NCI-H2081 (cell line): ENCODE measurements around the gene MAP3K3.

Experiments
- DNase-seq, 2 experiments: peaks; one replicate each; lab custom pipeline; 2025; lab: John Stamatoyannopoulos, UW

The MAP3K3 gene

DNA sequence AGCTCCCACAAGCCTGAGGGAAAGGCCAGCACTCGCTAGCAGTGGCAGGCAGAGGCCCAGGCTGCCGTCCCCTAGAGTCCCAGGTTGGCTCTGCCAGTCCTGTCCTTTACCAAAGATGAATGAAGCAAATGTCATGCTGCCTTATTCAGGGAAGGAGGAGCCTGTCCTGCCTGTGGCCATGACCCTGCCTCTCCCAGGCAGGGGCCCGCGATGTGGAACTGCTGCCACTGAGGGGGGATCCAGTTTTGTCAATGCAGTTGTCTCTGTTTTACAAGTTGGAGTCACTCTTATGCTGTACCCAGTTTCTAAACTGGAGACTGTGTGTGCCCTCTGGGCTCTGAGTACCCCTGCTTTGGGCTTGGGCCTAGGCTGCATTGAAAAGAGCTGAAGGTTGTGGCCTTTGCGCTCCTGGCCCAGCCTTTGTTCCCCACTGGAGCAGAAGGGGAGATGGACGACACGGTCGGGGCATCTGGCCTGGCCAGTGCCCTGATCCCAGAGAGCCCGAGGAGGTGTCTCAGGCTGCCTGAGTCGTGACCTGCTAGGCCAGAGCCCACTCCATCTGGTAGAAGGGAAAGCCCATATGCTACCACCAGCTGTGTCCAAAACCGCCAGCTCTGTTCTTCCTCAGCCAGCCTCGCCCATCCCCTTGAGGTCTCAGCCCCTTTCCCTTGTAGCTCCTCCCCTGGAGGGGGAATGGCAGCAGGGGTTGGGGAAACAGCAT is 72.2 kb downstream of the MAP3K3 start:
- DNase-seq = no peak

DNA sequence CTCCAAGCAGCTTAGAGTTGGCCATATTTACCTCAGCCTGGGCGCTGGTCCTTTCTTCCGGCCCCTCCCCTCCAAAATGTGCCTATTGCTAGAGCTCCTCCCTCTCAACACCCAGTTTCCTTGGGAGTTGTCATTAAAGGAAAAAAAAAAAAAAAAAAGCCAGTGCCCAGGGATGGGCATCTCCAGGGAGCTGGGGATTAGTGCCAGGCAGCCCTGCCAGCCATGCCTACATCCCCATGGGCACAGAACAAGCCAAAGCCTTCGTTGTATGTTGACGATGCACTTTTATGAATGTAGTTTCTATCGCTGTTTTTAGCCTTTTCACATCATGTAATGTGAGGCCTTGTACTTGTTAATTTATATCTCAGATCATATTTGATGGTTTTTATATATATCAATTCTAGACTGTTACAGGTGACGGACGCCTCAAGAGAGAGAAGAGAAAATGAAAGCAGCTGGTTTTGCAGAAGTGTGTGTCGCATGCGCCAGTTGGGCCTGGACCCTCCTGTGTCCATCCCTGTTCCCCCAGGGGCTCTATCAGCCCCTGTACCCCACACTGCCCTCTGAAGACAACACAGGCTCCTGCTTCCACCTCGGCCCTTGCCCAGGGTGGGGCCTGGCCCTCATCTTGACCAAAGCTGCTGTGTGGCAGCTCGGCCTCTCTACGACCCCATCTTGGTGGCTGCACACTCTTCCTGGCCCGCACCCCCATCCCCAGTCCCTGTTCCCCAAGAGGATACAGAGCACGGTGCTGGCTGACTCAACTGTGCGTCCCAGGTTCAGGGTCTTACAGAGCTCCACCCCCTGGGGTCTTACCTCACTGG is 72.9 kb downstream of the MAP3K3 start:
- DNase-seq = no peak

DNA sequence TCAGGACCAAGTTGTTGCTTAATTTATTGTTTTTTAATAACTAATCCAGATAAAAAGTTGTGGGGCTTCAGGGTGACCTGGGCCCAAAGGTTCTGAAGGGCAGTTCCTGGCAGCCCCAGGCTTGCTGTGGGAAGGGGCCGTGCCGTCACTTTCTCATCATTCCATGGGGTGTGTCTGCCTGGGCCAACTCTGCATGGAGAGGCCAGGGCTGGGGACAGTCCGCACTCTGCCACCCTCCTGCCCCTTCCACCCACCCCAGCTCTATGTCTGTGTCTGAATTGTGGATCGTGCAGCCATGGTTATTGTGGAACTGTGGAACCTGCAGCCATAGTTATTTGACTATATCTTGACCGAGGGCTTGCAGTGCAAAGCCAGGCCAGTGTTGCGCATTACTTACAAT is 73.7 kb downstream of the MAP3K3 start:
- no peak for DNase-seq

DNA sequence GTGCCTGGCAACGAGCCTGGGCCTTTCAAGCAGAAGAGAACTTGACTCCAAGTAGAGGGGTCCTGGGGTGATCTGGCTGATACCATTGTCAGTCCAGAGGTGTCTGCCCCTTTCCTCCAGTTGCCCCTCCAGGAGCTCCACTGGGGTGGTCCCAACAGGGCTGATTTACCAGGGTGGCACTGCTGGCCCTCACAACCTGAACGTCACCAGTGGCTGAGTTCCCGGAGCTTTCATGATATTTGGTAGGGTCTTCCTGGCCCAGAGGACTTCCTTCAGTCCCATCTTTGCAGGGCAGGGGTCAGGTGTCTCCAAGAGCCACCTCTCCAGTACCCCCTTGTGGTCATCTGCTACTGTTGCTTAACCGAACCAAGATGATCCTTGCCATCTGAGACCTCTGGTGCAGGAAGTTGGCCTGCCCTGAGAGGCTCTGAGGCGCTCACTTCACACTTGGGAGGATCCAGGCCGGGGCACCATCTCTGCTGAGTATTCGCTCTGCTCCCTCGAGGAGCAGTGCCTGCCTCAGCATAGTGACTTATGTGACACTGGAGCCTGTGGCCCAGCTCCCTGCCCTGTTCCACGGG is 74.3 kb downstream of the MAP3K3 start:
- no peak for DNase-seq

DNA sequence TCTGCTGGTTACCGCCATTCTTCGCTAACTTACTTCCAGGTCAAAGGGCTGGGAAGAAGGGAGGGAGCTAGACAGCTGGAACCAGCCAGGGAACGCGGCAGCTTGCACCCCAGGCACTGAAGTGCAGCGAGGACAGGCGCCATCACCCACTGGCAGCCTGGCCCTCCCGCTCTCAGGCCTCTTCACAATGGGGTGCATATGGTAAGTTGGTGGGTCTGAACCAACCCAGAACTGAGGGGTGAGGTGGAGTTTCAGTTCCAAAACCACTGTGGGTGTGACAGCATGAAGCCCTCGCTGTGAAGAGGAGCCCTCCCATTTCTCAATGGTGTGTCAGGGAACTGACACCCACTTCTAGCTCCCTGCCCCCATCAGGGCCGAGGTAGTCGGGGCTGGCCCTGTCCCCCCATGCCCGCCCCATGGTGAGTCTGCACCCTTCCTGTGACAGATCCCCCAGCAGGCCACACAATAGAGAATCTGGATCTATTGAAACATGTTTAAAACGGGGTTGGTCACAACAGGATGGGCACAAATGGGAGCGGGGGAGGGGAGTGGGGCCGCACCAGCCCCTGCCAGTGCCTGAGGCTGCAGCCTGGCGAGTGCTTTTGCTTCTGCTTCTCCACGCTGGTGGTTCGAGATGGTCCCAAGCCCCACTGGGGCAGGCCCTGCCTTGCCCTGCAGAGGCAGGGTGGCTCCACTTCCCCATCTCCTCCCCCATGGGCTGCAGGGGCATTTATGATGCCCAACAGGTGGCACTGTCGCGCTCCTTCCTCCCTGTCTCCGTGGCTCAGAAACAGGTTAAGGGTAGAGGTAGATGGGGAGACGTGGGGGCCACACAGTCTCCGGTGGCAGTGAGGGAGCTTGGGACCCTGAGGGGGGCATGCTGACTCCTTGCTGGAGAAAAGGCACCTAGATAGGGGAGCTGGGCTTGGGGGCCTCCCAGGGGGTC is 75.4 kb downstream of the MAP3K3 start:
- peak; percentile 27 to 30 for DNase-seq

DNA sequence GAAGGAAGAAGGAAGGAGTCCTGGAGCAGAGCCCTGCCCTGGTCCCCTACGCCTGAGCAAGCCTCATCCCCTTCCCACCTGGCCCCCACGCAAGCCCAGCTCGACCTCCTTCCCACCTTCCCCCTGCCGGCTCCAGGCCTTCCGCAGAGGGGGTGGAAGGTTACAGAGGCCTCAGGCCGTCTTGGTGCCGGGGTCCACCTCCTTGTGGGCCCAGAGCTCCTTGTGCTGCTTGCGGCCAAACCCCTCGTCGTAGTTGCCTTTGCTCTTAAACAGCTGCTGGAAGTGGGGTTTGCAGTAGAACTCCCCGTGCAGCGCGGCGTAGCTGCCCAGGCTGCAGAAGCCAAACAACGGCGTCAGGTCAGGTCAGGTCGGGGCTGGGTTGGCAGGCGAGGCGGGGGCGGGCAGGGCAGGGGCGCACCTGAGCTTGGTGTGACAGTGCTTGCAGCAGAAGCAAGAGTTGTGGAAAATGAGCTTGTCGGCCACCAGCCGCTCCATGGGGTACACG is 76.2 kb downstream of the MAP3K3 start:
- DNase-seq = no peak

DNA sequence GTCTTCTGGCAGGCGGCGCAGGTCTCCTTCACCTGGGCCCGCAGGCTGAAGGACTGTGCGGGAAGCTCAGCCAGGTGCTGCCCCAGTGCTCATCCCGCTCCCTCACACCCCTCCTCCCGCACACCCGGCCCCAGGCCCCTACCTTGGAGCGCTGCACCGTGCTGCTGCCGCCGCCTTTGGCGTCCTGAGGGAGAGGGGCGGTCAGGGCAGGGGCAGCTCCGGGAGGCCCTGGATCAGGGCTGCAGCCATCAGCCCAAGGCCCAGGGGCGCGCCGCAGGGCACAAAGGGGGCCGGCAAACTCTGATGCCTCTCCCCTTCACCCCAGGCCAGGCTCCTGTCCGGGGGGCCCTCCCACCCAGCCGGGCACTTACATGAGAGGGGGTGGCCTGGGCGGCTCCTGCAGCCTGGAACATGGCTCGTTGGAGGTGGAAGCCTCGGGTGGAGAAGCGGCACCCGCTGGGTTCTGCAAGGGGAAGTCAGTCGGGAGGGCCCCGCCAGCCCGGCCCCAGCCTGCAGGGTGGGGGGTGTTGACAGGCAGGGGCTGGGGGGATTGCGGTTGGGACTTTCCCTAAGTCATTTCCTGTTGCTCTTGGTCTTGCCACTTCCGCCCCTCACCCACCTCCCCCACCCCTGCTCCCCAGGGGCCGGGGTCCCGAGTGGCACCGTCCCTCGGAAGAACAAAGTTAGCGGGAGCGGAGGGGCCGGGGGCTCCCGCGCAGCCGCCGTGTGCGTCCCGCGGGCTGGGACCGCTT is 76.8 kb downstream of the MAP3K3 start:
- peak; percentile 25 to 29 for DNase-seq

DNA sequence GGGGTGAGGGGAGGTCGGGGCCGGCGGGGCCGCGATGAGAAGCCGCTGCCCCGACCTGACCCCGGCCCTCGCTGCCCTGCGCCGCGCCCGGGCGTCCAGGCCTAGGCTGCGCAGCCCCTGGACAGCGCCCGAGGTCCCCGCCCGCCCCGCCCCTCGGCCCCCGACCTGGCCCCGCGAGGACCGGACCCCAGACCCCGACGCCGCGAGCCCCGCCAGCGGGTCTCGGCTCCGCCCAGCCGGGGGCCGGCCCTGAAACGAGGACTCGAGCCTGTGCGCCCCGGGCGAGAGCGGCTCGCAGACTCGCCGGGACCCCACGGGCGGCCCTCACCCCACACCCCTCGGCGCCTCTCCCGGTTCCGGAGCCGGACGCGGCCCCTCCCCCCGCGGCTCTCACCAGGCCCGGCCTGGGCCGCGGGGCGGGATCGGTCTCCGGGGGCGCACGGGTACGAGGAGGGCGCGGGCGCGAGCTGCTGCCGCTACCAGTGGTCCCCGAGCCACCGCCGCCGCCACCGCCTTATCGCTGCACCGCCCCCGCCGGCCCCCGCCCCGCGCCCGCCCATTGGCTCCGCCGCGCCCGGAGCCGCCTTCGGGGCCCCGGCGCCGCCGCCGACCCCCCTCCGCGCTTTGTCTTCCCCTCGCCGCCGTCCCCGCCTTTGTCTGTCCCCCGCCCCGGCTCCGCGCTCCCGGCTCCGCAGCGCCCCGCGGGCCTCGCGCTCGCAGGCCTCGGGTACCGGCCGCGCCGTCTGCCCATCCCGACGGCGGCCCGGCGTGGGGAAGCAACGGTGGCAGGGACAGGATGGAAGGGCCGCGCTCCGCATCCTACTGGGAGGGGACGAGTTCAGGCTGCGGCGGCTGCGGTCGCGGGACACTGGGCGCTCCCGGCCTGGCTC is 77.7 kb downstream of the MAP3K3 start, which contains the start of gene LIMD2:
Gene LIMD2 (minus strand): TSS at position 488 of the 890 bp plus-strand sequence. CDS start 827 bp downstream, outside the sequence.
- DNase-seq = peak; percentile 75 to 77

DNA sequence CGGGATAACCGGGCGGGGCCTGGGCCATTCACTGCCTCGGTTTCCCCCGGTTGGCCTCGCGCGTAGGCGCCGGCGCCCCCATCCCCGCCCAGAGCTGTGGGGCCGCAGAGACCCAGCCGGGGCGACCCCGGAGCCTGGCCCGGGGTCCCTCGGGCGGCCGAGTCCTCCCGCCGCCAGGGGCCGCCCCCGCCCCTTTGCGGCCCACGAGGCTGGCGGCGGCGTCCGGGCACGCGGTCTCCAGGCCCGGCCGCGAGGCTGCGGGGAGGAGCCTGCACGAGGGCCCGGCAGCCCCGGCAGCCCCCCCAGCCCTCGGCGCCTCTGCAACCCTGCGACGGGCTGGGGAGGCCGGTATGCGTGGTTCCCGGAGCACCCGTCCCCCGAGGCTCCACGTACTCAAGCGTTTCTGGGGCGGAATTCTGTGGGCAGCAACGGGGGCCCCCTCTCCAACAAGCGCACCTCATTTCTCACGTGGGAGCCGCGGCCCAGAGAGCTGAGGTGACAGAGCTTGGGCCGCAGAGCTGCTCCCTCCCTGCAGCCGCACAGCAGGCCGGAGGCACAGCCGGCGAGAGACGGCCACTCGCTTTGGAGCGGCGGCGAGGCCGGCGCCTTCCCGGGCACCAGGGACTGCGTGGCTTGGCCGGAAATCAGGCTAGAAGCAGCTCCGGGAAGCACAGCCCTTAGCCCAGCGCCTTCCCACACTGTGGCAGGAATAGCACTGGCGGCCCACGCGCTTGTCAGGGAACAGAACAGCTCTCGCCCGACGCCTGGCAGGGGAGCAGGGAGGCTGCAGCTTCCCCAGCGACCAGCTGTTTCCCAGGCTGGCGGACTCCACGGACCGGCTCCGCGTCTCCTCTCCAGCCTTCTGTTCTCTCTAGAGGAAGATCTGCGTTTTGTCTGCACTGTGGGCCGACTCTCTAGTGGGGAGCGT is 78.6 kb downstream of the MAP3K3 start:
- peak in 1 of 2 experiments; percentile 23 for DNase-seq

DNA sequence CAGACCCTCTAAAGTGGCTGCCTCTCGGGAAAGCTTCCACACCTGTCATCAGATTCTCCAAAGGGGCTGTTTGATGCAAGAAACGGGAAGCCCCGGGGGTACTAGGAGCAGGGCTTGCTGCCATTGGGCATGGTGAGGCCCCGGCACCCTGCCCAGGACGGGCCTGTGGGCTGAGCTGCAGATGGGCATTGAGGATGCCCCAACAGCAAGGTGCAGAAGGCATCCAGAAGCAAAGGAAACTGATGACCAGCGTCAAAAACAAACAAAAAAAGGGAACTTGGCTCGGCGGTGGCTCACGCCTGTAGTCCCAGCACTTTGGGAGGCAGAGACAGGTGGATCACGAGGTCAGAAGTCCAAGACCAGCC is 79.2 kb downstream of the MAP3K3 start:
- DNase-seq = no peak

DNA sequence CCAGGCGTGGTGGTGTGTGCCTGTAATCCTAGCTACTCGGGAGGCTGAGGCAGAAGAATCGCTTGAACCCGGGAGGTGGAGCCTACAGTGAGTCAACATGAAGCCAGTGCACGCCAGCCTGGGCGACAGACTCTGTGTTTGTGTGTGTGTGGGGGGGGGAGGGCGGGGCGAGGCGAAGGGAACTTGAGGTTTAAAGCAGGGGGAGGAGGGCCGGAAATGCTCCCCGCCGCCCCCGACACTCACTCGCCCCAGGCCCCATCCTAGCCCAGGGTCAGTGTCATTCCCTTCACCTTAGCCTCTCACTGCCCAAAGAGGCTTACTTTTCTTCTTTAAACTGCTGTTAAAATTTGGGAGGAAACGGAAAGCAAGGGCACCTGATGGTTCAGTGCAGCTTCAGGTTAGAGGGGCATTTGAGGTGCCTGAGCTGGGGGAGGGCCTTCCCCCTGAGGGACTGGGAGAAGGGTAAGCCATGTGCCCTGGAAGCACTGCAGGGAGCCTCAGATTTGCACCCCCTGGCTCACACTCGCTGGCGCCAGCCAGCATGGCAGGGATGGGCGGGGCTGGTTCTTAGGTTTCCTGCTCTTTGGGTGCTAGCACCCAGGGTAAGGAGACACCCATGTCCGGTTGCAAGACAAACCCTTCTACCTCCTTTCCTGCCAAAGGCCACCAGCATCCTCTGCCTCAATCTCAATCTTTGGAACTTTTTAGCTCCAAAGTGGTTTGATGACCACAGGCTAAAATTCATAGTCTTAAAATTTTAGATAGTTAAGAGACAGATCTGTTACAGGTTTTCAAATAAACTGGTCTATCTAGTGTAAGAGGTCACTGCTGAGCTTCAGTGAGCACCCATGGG is 79.9 kb downstream of the MAP3K3 start:
- DNase-seq = peak in 1 of 2 experiments; percentile 34

DNA sequence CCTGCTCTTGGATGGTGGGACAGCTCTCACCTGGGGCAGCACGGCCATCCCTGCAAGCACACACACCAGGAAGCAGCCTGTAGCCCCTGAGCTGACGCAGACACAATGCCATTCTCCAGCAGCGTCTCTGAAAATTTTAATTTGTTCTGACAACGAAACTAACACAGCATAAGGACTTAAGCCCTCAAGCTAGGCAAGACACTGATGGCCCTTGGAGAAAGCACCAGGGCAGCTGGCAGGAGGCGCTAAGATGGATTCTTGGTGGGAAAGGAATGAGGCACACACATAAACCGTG is 80.5 kb downstream of the MAP3K3 start:
- DNase-seq = no peak

DNA sequence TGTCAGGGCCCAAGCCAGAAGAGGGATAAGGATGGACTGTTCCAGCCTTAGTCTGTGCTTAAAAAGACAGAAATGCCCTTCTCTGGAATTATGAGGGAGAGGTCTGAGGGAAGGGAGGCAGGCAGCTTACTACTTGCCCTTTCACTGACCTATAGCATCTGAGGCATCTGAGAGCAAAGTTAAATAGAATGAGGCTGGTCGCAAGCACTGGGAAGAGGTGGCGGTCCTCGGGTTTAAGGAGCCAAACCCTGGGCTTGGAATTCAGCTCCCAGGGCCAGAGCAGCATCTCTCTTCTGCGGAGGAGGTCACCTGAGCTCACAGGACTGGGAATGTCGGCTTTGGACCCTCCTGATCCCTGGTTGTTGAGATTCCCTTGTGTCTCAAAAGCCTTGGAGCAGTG is 80.8 kb downstream of the MAP3K3 start:
- DNase-seq = no peak

DNA sequence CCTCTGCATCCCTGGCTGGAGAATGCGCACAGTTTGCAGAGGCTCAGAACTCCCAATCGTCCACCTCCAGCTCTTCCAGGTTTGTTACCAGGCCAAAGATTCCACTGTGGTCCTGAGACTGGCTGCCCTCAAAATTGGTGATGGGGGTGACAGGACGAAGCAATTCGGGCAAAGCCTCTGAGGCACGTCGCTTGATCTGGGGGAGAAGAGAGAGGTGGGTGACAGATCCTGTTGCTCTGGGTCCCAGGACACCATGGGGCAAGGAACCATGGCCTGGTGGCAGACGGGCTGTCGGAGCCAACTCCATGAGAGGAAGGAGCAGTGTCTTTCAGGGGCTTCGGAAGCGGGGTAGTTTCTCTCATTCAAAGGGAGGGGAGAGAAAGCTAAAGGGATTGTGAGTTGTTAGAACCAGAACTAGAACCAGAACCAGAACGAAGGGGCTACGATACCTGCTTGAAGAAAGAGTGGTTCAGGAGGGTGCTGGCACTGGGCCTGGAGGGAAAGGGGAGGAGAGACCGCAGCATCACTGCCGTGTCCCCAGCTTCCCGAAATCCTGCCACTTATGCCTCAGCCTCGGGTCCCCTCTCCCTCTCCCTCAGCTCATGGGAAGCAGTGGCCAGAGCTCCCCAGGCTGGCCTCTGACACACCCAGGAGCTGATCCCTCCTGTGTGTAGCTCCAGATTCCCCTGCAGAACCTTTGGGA is 81.5 kb downstream of the MAP3K3 start:
- DNase-seq = no peak

DNA sequence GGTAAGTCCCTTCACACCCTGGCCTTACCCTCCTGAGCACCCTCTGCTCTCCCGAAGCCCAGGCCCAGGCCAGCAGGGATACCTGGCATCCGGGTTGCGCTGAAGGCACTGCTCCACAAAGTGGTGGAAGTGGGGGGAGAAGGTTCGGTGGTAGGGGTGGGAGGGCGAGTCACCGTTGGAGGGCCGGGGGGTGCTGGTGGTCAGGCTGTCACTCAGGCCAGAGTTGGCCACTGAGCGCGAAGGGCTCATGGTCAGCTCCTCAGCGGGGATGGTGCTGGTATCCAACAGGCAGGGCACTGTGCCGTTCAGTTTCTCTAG is 82.0 kb downstream of the MAP3K3 start:
- no peak for DNase-seq

DNA sequence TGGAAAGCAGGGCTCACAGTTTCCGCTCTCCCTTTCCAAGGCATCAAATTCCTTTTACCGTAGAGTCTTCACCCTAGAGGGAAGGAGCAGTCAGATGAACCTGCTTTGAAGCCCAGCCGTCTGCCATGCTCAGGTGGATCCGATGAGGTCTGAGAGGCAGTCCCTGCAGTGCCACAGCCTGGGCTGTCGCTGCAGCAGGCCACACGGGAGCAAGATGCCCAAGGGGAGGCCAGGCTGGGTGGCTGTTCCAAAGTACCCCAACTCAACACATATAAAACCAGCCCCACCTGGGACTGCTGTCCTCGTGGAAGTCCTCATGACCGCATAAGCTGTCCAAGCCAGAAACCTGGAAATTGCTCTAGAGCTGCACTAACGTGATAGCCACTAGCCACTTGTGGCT is 82.6 kb downstream of the MAP3K3 start:
- no peak for DNase-seq

DNA sequence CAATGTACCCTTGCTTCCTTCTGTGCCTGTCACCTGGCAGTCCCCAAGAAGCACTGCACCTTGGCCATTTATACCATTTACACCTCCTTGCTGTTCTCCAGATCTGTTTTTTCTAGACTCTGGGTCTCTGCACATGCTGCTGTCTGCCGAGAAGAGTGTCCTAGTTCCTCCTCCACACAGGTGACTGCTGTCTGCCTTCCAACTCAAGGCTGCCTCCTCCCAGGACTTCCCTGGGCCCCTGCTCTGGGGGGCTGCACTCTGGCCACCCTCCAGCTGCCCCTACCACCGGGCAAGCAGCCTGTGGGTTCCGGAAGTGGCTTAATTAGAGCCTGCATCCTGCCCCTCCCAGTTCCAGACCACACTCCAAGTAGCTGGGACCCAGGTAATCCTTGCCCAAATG is 83.4 kb downstream of the MAP3K3 start:
- DNase-seq = no peak
